HUES64 (cell line): ENCODE results near the gene KATNAL2.

Experiments used
- H3K27ac ChIP-seq: 2 replicates; pipeline ENCODE4 v1.7.0; 2013; ENCODE audit warnings: low read depth, low read length, inconsistent platforms
- H3K27me3 ChIP-seq: 2 replicates; pipeline ENCODE4 v1.6.1; 2013; ENCODE audit warnings: mild to moderate bottlenecking, low read length; ENCODE audit not compliant: insufficient read depth
- H3K36me3 ChIP-seq: 2 replicates; pipeline ENCODE4 v1.6.1; 2013; ENCODE audit warnings: mild to moderate bottlenecking, low read length; ENCODE audit not compliant: insufficient read depth
- H3K4me1 ChIP-seq: 2 replicates; pipeline ENCODE4 v1.6.1; 2013; ENCODE audit warnings: mild to moderate bottlenecking, low read length, moderate library complexity; ENCODE audit not compliant: insufficient read depth
- H3K4me3 ChIP-seq: 2 replicates; pipeline ENCODE4 v1.5.1; 2013; ENCODE audit warnings: mild to moderate bottlenecking, low read length, moderate library complexity
- H3K9ac ChIP-seq: 2 replicates; pipeline ENCODE4 v1.6.1; 2013; ENCODE audit warnings: mild to moderate bottlenecking, low read depth, low read length
- H3K9me3 ChIP-seq: 2 replicates; pipeline ENCODE4 v1.6.1; 2013; ENCODE audit warnings: low read depth, low read length; ENCODE audit not compliant: insufficient read depth
- WGBS: fragments of 150-250, 120-280 bp; methylation state at CpG from one replicate; pipeline ENCODE4 v1.1.7; 2013; ENCODE audit warnings: missing lambda C conversion rate; 5-methylcytosine and 5-hydroxymethylcytosine counted together

Gene KATNAL2

GRCh38 chr18:47087676-47088075, 170.3 kb downstream of the KATNAL2 start:
- H3K36me3 ChIP-seq, result no peaks in the 10 kb centered on the region
- WGBS, result 91% methylated on average over 4 of the region's 5 CpGs
- H3K9me3 ChIP-seq, result no peaks in the 10 kb centered on the region
- no peaks in the 10 kb centered on the region for H3K27me3 ChIP-seq
- no peak overlapping the region for H3K9ac ChIP-seq
- no peak overlapping the region for H3K27ac ChIP-seq
- H3K4me1 ChIP-seq, result no peaks in the 10 kb centered on the region
- no peak overlapping the region for H3K4me3 ChIP-seq

GRCh38 chr18:47095810-47096209, 178.4 kb downstream of the KATNAL2 start:
- Histone ChIP-seq H3K27me3 (no peaks in the 10 kb centered on the region), H3K4me3 (no peak overlapping the region), H3K27ac (no peak overlapping the region), H3K36me3 (no peaks in the 10 kb centered on the region), H3K9me3 (no peaks in the 10 kb centered on the region), H3K4me1 (peaks cover 5% of the 10 kb centered on the region; the same call in 1 of the 2 replicates), H3K9ac (no peak overlapping the region)
- WGBS, result 65% methylated on average over 3 of the region's 3 CpGs

- 38% methylated on average over 12 of the region's 12 CpGs for WGBS
- Histone ChIP-seq H3K9ac (no peak overlapping the region), H3K4me1 (peaks cover 7% of the 10 kb centered on the region; the same call in 1 of the 2 replicates), H3K36me3 (peaks cover 11% of the 10 kb centered on the region), H3K9me3 (no peaks in the 10 kb centered on the region), H3K4me3 (no peak overlapping the region), H3K27me3 (no peaks in the 10 kb centered on the region), H3K27ac (0 out of 2 replicates have a peak overlapping the region, but pooled peaks have one; percentile 14)
Measured at GRCh38 chr18:47100212-47100831, 182.9 kb downstream of the KATNAL2 start.

- WGBS, result 55% methylated on average over 3 of the region's 3 CpGs
- Histone ChIP-seq H3K27me3 (no peaks in the 10 kb centered on the region), H3K27ac (no peak overlapping the region), H3K4me3 (no peak overlapping the region), H3K4me1 (peaks cover 38% of the 10 kb centered on the region), H3K36me3 (peaks cover 56% of the 10 kb centered on the region), H3K9me3 (no peaks in the 10 kb centered on the region), H3K9ac (no peak overlapping the region)
Measured at GRCh38 chr18:47108373-47108772, 191.0 kb downstream of the KATNAL2 start.

GRCh38 chr18:47108998-47109405, 191.6 kb downstream of the KATNAL2 start:
- Histone ChIP-seq H3K4me1 (peaks cover 44% of the 10 kb centered on the region), H3K9ac (no peak overlapping the region), H3K4me3 (no peak overlapping the region), H3K27me3 (no peaks in the 10 kb centered on the region), H3K27ac (no peak overlapping the region), H3K9me3 (no peaks in the 10 kb centered on the region), H3K36me3 (peaks cover 57% of the 10 kb centered on the region)
- 90% methylated on average over 7 of the region's 7 CpGs for WGBS

GRCh38 chr18:47109720-47110119, 192.3 kb downstream of the KATNAL2 start:
- 88% methylated on average over 1 of the region's 1 CpG for WGBS
- peaks cover 51% of the 10 kb centered on the region for H3K36me3 ChIP-seq

GRCh38 chr18:47110492-47111274, 193.3 kb downstream of the KATNAL2 start:
- Histone ChIP-seq H3K4me3 (no peak overlapping the region), H3K27me3 (no peaks in the 10 kb centered on the region), H3K36me3 (peaks cover 48% of the 10 kb centered on the region), H3K9ac (no peak overlapping the region), H3K9me3 (no peaks in the 10 kb centered on the region), H3K4me1 (peaks cover 60% of the 10 kb centered on the region), H3K27ac (0 out of 2 replicates have a peak overlapping the region, but pooled peaks have one; percentile 16)
- WGBS, result 81% methylated on average over 5 of the region's 6 CpGs

More at GRCh38 chr18:47109720-47110119, 192.3 kb downstream of the KATNAL2 start:
- Histone ChIP-seq H3K27ac (no peak overlapping the region), H3K4me1 (peaks cover 51% of the 10 kb centered on the region), H3K27me3 (no peaks in the 10 kb centered on the region), H3K4me3 (no peak overlapping the region), H3K9me3 (no peaks in the 10 kb centered on the region), H3K9ac (no peak overlapping the region)

GRCh38 chr18:47113796-47114540, 196.6 kb downstream of the KATNAL2 start:
- Histone ChIP-seq H3K4me1 (peaks cover 62% of the 10 kb centered on the region), H3K9me3 (no peaks in the 10 kb centered on the region), H3K27ac (peak overlapping the region; percentile 68), H3K9ac (peak overlapping the region; percentile 22; the same call in 1 of the 2 replicates), H3K27me3 (no peaks in the 10 kb centered on the region), H3K36me3 (peaks cover 41% of the 10 kb centered on the region), H3K4me3 (peak overlapping the region; percentile 8; the same call in 1 of the 2 replicates)
- WGBS, result 63% methylated on average over 2 of the region's 2 CpGs

GRCh38 chr18:47115205-47115604, 197.8 kb downstream of the KATNAL2 start:
- H3K27ac ChIP-seq, result no peak overlapping the region
- no peak overlapping the region for H3K9ac ChIP-seq
- no peaks in the 10 kb centered on the region for H3K9me3 ChIP-seq
- peaks cover 48% of the 10 kb centered on the region for H3K36me3 ChIP-seq
- H3K4me1 ChIP-seq, result peaks cover 49% of the 10 kb centered on the region
- WGBS, result 90% methylated on average over 2 of the region's 2 CpGs
- no peaks in the 10 kb centered on the region for H3K27me3 ChIP-seq
- H3K4me3 ChIP-seq, result no peak overlapping the region

- peaks cover 27% of the 10 kb centered on the region for H3K36me3 ChIP-seq
- H3K4me3 ChIP-seq, result no peak overlapping the region
- H3K27ac ChIP-seq, result no peak overlapping the region
- H3K27me3 ChIP-seq, result no peaks in the 10 kb centered on the region
- no peaks in the 10 kb centered on the region for H3K9me3 ChIP-seq
- H3K4me1 ChIP-seq, result peaks cover 29% of the 10 kb centered on the region
- H3K9ac ChIP-seq, result no peak overlapping the region
- 98% methylated on average over 2 of the region's 2 CpGs for WGBS
Measured at GRCh38 chr18:47118981-47119380, 201.6 kb downstream of the KATNAL2 start.

- Histone ChIP-seq H3K9ac (no peak overlapping the region), H3K27me3 (no peaks in the 10 kb centered on the region), H3K4me1 (peaks cover 15% of the 10 kb centered on the region), H3K27ac (no peak overlapping the region), H3K4me3 (no peak overlapping the region), H3K36me3 (peaks cover 26% of the 10 kb centered on the region), H3K9me3 (no peaks in the 10 kb centered on the region)
- 96% methylated on average over 4 of the region's 4 CpGs for WGBS
Measured at GRCh38 chr18:47120428-47120827, 203.0 kb downstream of the KATNAL2 start.
